Kidney (tissue), 14 donors: ENCODE results near the gene BCAS3. TPM values are rescaled to one million over a fixed set of nuclear protein-coding genes. Genes with fewer than 3 reads are reported as not detected.

Source experiments
- DNase-seq, 5 donors: peaks; one replicate each; pipeline ENCODE4 v3.0.0-alpha.2; 2013 to 2020
- FAIRE-seq: peaks from 2 replicates; lab custom pipeline; 2012; peaks lifted over from hg19 to GRCh38; lab: Jason Lieb, UNC
- H3K27ac ChIP-seq, 2 donors: one replicate each; pipeline ENCODE4 v1.7.0; 2013; ENCODE audit warnings: low read depth in 2 of 2, low read length in 2 of 2, inconsistent platforms in 1 of 2
- H3K27me3 ChIP-seq: one replicate; pipeline ENCODE4 v1.7.1; 2013; ENCODE audit warnings: low read length, inconsistent platforms; ENCODE audit not compliant: control insufficient read depth, insufficient read depth
- H3K36me3 ChIP-seq, 3 donors: one replicate each; pipeline versions ENCODE4 v1.7.0 to v1.7.1; 2013; ENCODE audit warnings: low read length in 3 of 3, control low read depth in 1 of 3, inconsistent platforms in 1 of 3; ENCODE audit not compliant: insufficient read depth in 3 of 3, control insufficient read depth in 2 of 3
- H3K4me1 ChIP-seq, 3 donors: one replicate each; pipeline versions ENCODE4 v1.7.0 to v1.7.1; 2013; ENCODE audit warnings: low read length in 3 of 3, inconsistent platforms in 1 of 3, low read depth in 1 of 3; ENCODE audit not compliant: control insufficient read depth in 2 of 3, insufficient read depth in 2 of 3
- H3K4me3 ChIP-seq, 3 donors: one replicate each; pipeline versions ENCODE4 v1.7.0 to v1.8.1; 2013; ENCODE audit warnings: low read length in 3 of 3, control low read depth in 1 of 3, inconsistent platforms in 1 of 3
- H3K9ac ChIP-seq, 3 donors: one replicate each; pipeline versions ENCODE4 v1.7.0 to v1.7.1; 2013; ENCODE audit warnings: low read length in 3 of 3, control low read depth in 1 of 3, inconsistent platforms in 1 of 3
- H3K9me3 ChIP-seq, 3 donors: one replicate each; pipeline versions ENCODE4 v1.7.0 to v1.7.1; 2013; ENCODE audit warnings: low read length in 3 of 3, control low read depth in 1 of 3, inconsistent platforms in 1 of 3; ENCODE audit not compliant: control insufficient read depth in 2 of 3, insufficient read depth in 1 of 3
- CTCF ChIP-seq: IDR thresholded peaks from 3 replicates; pipeline ENCODE4 v1.5.1; 2012; ENCODE audit warnings: mild to moderate bottlenecking, moderate library complexity, borderline replicate concordance; ENCODE audit not compliant: insufficient read depth; ENCODE audit errors: extremely low read depth
- intact Hi-C: fragments of 100-400 bp; cut with DNase I; formaldehyde crosslinking; loops from one replicate; pipeline ENCODE4 v1.11.1; 2022
- polyA plus RNA-seq: library from polyadenylated mRNA; stranded (reverse); fragments of 350-450 nt; fragmentation: Illumina TruSeq; extraction: RNeasy Lipid Tissue Mini Kit (QIAGEN cat#74804); gene quantifications from one replicate; pipeline ENCODE4 v1.2.3, GENCODE V29; 2014; ENCODE audit warnings: low read depth, low replicate concordance; ENCODE audit not compliant: insufficient read depth
- total RNA-seq: library from RNA; stranded (reverse); fragmentation: NEBNext Ultra II Directional; extraction: Animal tissue kit (Norgen Biotek cat#: 25700); gene quantifications from one replicate; pipeline ENCODE4 v1.2.1, GENCODE V29; 2021
- donor health status: control.
- donor health status: control.
- donor health status: control.
- donor health status: control.
- donor health status: control.
- donor health status: DM: yes; HTN: yes; CAD: no.
- donor health status: Normal renal cell carcinoma (clear cell type).

Gene BCAS3
- total and polyA plus RNA-seq, 2 donors from 2014 or later, result 18.3 to 44.1 TPM

GRCh38 chr17:61135782-61136181 lies 458.1 kb downstream of the BCAS3 start:
- peaks cover 0 to 6% (median 0%) of the 10 kb centered on the region in 3 donors for H3K4me1 ChIP-seq
- peak in 1 of 5 donors; percentile 77 for DNase-seq
- no peaks in the 10 kb centered on the region for H3K27me3 ChIP-seq
- FAIRE-seq, result no peak
- intact Hi-C loops, result no loop called here
- H3K9me3 ChIP-seq, result no peaks in the 10 kb centered on the region
- peak overlapping the region in 1 of 2 donors; percentile 44 for H3K27ac ChIP-seq
- peak overlapping the region in 2 of 3 donors; percentile 35 to 48 for H3K4me3 ChIP-seq
- TF ChIP-seq CTCF, result no peak
- H3K9ac ChIP-seq, result peak overlapping the region in 1 of 3 donors; percentile 60
- H3K36me3 ChIP-seq, result no peaks in the 10 kb centered on the region

DNA sequence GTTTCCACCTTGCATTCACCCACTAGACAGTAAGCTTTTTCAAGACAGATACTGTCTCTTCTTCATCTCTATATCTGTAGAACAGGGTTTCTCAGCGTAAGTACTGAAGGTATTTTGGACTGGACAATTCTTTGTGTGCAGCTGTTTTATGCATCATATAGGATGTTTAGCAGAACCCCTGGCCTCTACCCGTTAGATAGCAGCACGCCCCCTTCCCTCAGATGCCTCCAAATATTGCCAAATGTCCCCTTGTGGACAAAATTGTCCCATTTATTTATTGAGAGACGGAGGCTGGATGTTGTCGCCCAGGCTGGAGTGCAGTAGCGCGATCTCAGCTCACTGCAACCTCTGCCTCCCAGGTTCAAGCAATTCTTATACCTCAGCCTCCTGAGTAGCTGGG lies 458.6 kb downstream of the BCAS3 start:
- Histone ChIP-seq H3K4me1 (peaks cover 0 to 6% (median 0%) of the 10 kb centered on the region in 3 donors), H3K27ac (no peak overlapping the region), H3K4me3 (no peak overlapping the region), H3K9ac (no peak overlapping the region), H3K27me3 (no peaks in the 10 kb centered on the region), H3K9me3 (no peaks in the 10 kb centered on the region), H3K36me3 (no peaks in the 10 kb centered on the region)
- no peak for DNase-seq
- intact Hi-C loops, result no loop called here
- no peak for TF ChIP-seq CTCF
- FAIRE-seq, result no peak

- TF ChIP-seq CTCF, result no peak
- no peak overlapping the region for H3K4me3 ChIP-seq
- H3K4me1 ChIP-seq, result peaks cover 0 to 6% (median 0%) of the 10 kb centered on the region in 3 donors
- H3K36me3 ChIP-seq, result no peaks in the 10 kb centered on the region
- H3K27ac ChIP-seq, result no peak overlapping the region
- intact Hi-C loops, result no loop called here
- no peaks in the 10 kb centered on the region for H3K27me3 ChIP-seq
- H3K9me3 ChIP-seq, result no peaks in the 10 kb centered on the region
- FAIRE-seq, result no peak
- H3K9ac ChIP-seq, result no peak overlapping the region
- no peak for DNase-seq
Observed at GRCh38 chr17:61139219-61139618, 461.6 kb downstream of the BCAS3 start.
